ENCODE measurements around the gene CREB1. TPM values are rescaled to one million over a fixed set of nuclear protein-coding genes. Genes with fewer than 3 reads are reported as not detected.

Gene CREB1
- total RNA-seq, 1 donor from 2014 or later: 98.2 TPM

GRCh38 chr2:207571370-207571769 is 41.6 kb downstream of the CREB1 start:
- intact Hi-C loops (cut with micrococcal nuclease): no loop called here

GRCh38 chr2:207584952-207585351 is 55.2 kb downstream of the CREB1 start:
- intact Hi-C loops (cut with micrococcal nuclease): no loop called here
- Mint-ChIP-seq H3K27ac (no peak overlapping the region), H3K27me3 (ENCODE audit: insufficient read depth) (no peaks in the 10 kb centered on the region), H3K36me3 (ENCODE audit: low read depth) (peaks cover 75% of the 10 kb centered on the region), H3K4me1 (ENCODE audit: low read depth) (peaks cover 36% of the 10 kb centered on the region), H3K4me3 (no peak overlapping the region), H3K9me3 (peaks cover 7% of the 10 kb centered on the region)
- no peak for DNase-seq (ENCODE audit: low spot score)

More at GRCh38 chr2:207571370-207571769, 41.6 kb downstream of the CREB1 start:
- H3K27ac Mint-ChIP-seq: no peak overlapping the region
- DNase-seq (ENCODE audit: low spot score): no peak
- peaks cover 19% of the 10 kb centered on the region for H3K4me1 Mint-ChIP-seq (ENCODE audit: low read depth)
- peaks cover 50% of the 10 kb centered on the region for H3K36me3 Mint-ChIP-seq (ENCODE audit: low read depth)
- H3K9me3 Mint-ChIP-seq: no peaks in the 10 kb centered on the region
- H3K27me3 Mint-ChIP-seq (ENCODE audit: insufficient read depth): no peaks in the 10 kb centered on the region
- H3K4me3 Mint-ChIP-seq: no peak overlapping the region

- intact Hi-C loops (cut with micrococcal nuclease): no loop called here
- Mint-ChIP-seq H3K27me3 (ENCODE audit: insufficient read depth) (no peaks in the 10 kb centered on the region), H3K4me1 (ENCODE audit: low read depth) (peaks cover 26% of the 10 kb centered on the region), H3K27ac (peak overlapping the region; percentile 20), H3K9me3 (peaks cover 7% of the 10 kb centered on the region), H3K4me3 (no peak overlapping the region), H3K36me3 (ENCODE audit: low read depth) (peaks cover 78% of the 10 kb centered on the region)
- DNase-seq (ENCODE audit: low spot score): no peak
These were observed 57.5 kb downstream of the CREB1 start for GRCh38 chr2:207587305-207587704.

- peaks cover 25% of the 10 kb centered on the region for H3K4me1 Mint-ChIP-seq (ENCODE audit: low read depth)
- peaks cover 75% of the 10 kb centered on the region for H3K36me3 Mint-ChIP-seq (ENCODE audit: low read depth)
- no peak for DNase-seq (ENCODE audit: low spot score)
- no peak overlapping the region for H3K4me3 Mint-ChIP-seq
- intact Hi-C loops (cut with micrococcal nuclease): no loop called here
- H3K9me3 Mint-ChIP-seq: peaks cover 14% of the 10 kb centered on the region
- H3K27ac Mint-ChIP-seq: no peak overlapping the region
- H3K27me3 Mint-ChIP-seq (ENCODE audit: insufficient read depth): no peaks in the 10 kb centered on the region
These were observed 59.4 kb downstream of the CREB1 start for GRCh38 chr2:207589143-207589542.

GRCh38 chr2:207593277-207593676 is 63.5 kb downstream of the CREB1 start:
- H3K4me3 Mint-ChIP-seq: no peak overlapping the region
- no peak for DNase-seq (ENCODE audit: low spot score)
- peaks cover 26% of the 10 kb centered on the region for H3K4me1 Mint-ChIP-seq (ENCODE audit: low read depth)
- H3K36me3 Mint-ChIP-seq (ENCODE audit: low read depth): peaks cover 55% of the 10 kb centered on the region
- no peak overlapping the region for H3K27ac Mint-ChIP-seq
- intact Hi-C loops (cut with micrococcal nuclease): loop anchor here (5.0 kb wide), 1 partner anchor 34 kb away; the partner anchor contains the start of gene METTL21A
- peaks cover 14% of the 10 kb centered on the region for H3K9me3 Mint-ChIP-seq
- no peaks in the 10 kb centered on the region for H3K27me3 Mint-ChIP-seq (ENCODE audit: insufficient read depth)

GRCh38 chr2:207594264-207594663 is 64.5 kb downstream of the CREB1 start:
- no peak for DNase-seq (ENCODE audit: low spot score)
- intact Hi-C loops (cut with micrococcal nuclease): loop anchor here (5.0 kb wide), 1 partner anchor 33 kb away; the partner anchor contains the start of gene METTL21A
- H3K36me3 Mint-ChIP-seq (ENCODE audit: low read depth): peaks cover 45% of the 10 kb centered on the region
- H3K27ac Mint-ChIP-seq: no peak overlapping the region
- no peak overlapping the region for H3K4me3 Mint-ChIP-seq
- peaks cover 12% of the 10 kb centered on the region for H3K9me3 Mint-ChIP-seq
- peaks cover 16% of the 10 kb centered on the region for H3K4me1 Mint-ChIP-seq (ENCODE audit: low read depth)
- no peaks in the 10 kb centered on the region for H3K27me3 Mint-ChIP-seq (ENCODE audit: insufficient read depth)

GRCh38 chr2:207594731-207595130 is 65.0 kb downstream of the CREB1 start:
- intact Hi-C loops (cut with micrococcal nuclease): loop anchor here (5.0 kb wide), 1 partner anchor 33 kb away; the partner anchor contains the start of gene METTL21A
- Mint-ChIP-seq H3K4me1 (ENCODE audit: low read depth) (peaks cover 12% of the 10 kb centered on the region), H3K4me3 (no peak overlapping the region), H3K27me3 (ENCODE audit: insufficient read depth) (no peaks in the 10 kb centered on the region), H3K27ac (no peak overlapping the region), H3K36me3 (ENCODE audit: low read depth) (peaks cover 43% of the 10 kb centered on the region), H3K9me3 (peaks cover 7% of the 10 kb centered on the region)
- no peak for DNase-seq (ENCODE audit: low spot score)

GRCh38 chr2:207599636-207600035 is 69.9 kb downstream of the CREB1 start:
- DNase-seq (ENCODE audit: low spot score): no peak
- Mint-ChIP-seq H3K27me3 (ENCODE audit: insufficient read depth) (no peaks in the 10 kb centered on the region), H3K9me3 (no peaks in the 10 kb centered on the region), H3K4me1 (ENCODE audit: low read depth) (peaks cover 16% of the 10 kb centered on the region), H3K27ac (no peak overlapping the region), H3K36me3 (ENCODE audit: low read depth) (peaks cover 19% of the 10 kb centered on the region), H3K4me3 (no peak overlapping the region)
- intact Hi-C loops (cut with micrococcal nuclease): no loop called here

GRCh38 chr2:207600231-207600630 is 70.5 kb downstream of the CREB1 start:
- intact Hi-C loops (cut with micrococcal nuclease): no loop called here
- no peak for DNase-seq (ENCODE audit: low spot score)
- Mint-ChIP-seq H3K9me3 (no peaks in the 10 kb centered on the region), H3K27ac (no peak overlapping the region), H3K4me3 (no peak overlapping the region), H3K27me3 (ENCODE audit: insufficient read depth) (no peaks in the 10 kb centered on the region), H3K36me3 (ENCODE audit: low read depth) (peaks cover 22% of the 10 kb centered on the region), H3K4me1 (ENCODE audit: low read depth) (peaks cover 14% of the 10 kb centered on the region)

GRCh38 chr2:207601774-207602173 is 72.0 kb downstream of the CREB1 start:
- no peak for DNase-seq (ENCODE audit: low spot score)
- H3K4me1 Mint-ChIP-seq (ENCODE audit: low read depth): peaks cover 14% of the 10 kb centered on the region
- H3K4me3 Mint-ChIP-seq: no peak overlapping the region
- no peaks in the 10 kb centered on the region for H3K9me3 Mint-ChIP-seq
- intact Hi-C loops (cut with micrococcal nuclease): no loop called here
- no peak overlapping the region for H3K27ac Mint-ChIP-seq
- H3K36me3 Mint-ChIP-seq (ENCODE audit: low read depth): peaks cover 21% of the 10 kb centered on the region
- no peaks in the 10 kb centered on the region for H3K27me3 Mint-ChIP-seq (ENCODE audit: insufficient read depth)

GRCh38 chr2:207603486-207603885 is 73.7 kb downstream of the CREB1 start:
- peaks cover 14% of the 10 kb centered on the region for H3K4me1 Mint-ChIP-seq (ENCODE audit: low read depth)
- H3K36me3 Mint-ChIP-seq (ENCODE audit: low read depth): peaks cover 15% of the 10 kb centered on the region
- H3K9me3 Mint-ChIP-seq: no peaks in the 10 kb centered on the region
- H3K4me3 Mint-ChIP-seq: no peak overlapping the region
- H3K27me3 Mint-ChIP-seq (ENCODE audit: insufficient read depth): no peaks in the 10 kb centered on the region
- intact Hi-C loops (cut with micrococcal nuclease): no loop called here
- no peak for DNase-seq (ENCODE audit: low spot score)
- no peak overlapping the region for H3K27ac Mint-ChIP-seq

- intact Hi-C loops (cut with micrococcal nuclease): no loop called here
- H3K9me3 Mint-ChIP-seq: no peaks in the 10 kb centered on the region
- no peak for DNase-seq (ENCODE audit: low spot score)
- no peak overlapping the region for H3K27ac Mint-ChIP-seq
- H3K4me3 Mint-ChIP-seq: no peak overlapping the region
- H3K4me1 Mint-ChIP-seq (ENCODE audit: low read depth): peaks cover 12% of the 10 kb centered on the region
- peaks cover 17% of the 10 kb centered on the region for H3K36me3 Mint-ChIP-seq (ENCODE audit: low read depth)
- no peaks in the 10 kb centered on the region for H3K27me3 Mint-ChIP-seq (ENCODE audit: insufficient read depth)
These were observed 76.6 kb downstream of the CREB1 start for GRCh38 chr2:207606399-207606798.

- H3K27ac Mint-ChIP-seq: no peak overlapping the region
- H3K4me3 Mint-ChIP-seq: no peak overlapping the region
- intact Hi-C loops (cut with micrococcal nuclease): no loop called here
- H3K27me3 Mint-ChIP-seq (ENCODE audit: insufficient read depth): no peaks in the 10 kb centered on the region
- peaks cover 7% of the 10 kb centered on the region for H3K4me1 Mint-ChIP-seq (ENCODE audit: low read depth)
- DNase-seq (ENCODE audit: low spot score): no peak
- H3K9me3 Mint-ChIP-seq: no peaks in the 10 kb centered on the region
- peaks cover 16% of the 10 kb centered on the region for H3K36me3 Mint-ChIP-seq (ENCODE audit: low read depth)
These were observed 77.1 kb downstream of the CREB1 start for GRCh38 chr2:207606829-207607228.

GRCh38 chr2:207612714-207613113 is 83.0 kb downstream of the CREB1 start:
- no peak overlapping the region for H3K4me3 Mint-ChIP-seq
- H3K36me3 Mint-ChIP-seq (ENCODE audit: low read depth): peaks cover 34% of the 10 kb centered on the region
- DNase-seq (ENCODE audit: low spot score): no peak
- intact Hi-C loops (cut with micrococcal nuclease): no loop called here
- H3K9me3 Mint-ChIP-seq: no peaks in the 10 kb centered on the region
- peaks cover 4% of the 10 kb centered on the region for H3K4me1 Mint-ChIP-seq (ENCODE audit: low read depth)
- H3K27ac Mint-ChIP-seq: no peak overlapping the region
- no peaks in the 10 kb centered on the region for H3K27me3 Mint-ChIP-seq (ENCODE audit: insufficient read depth)
